GM19239 (cell line): ENCODE results near the gene LURAP1L.
"Not testable (repeated sequence)": the region's sequence is repeated elsewhere in the genome, so short reads cannot be mapped to it uniquely, and the experiment has no call there.

Source experiments
- DNase-seq: peaks from one replicate; pipeline ENCODE4 v3.0.0; 2011; ENCODE audit warnings: low spot score; ENCODE audit not compliant: insufficient read length
- FAIRE-seq: peaks from 2 replicates; lab custom pipeline; 2011; peaks lifted over from hg19 to GRCh38; lab: Jason Lieb, UNC

The LURAP1L gene

GRCh38 chr9:12851341-12852090, 76.7 kb downstream of the LURAP1L start:
- DNase-seq (no peak), FAIRE-seq (no peak)

DNA sequence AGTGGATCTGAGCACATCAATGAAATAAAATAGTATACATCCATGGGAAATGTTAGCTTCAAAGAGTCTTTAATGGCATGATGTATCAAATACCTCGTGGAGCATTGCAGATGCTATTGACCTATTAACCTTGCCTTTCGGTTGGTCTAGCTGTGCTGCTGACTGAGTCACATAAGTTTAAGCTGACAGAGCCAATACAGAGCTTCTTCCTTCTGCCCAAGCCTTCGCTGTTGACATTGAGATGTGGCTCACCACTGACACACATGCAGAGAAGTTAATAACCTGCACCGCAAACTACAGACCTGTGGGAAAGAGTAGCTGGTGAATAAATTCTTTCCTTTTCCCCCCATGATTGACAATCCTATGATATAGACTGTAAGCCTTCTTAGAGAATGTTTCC, 78.2 kb downstream of the LURAP1L start:
- DNase-seq, result no peak
- FAIRE-seq, result no peak

DNA sequence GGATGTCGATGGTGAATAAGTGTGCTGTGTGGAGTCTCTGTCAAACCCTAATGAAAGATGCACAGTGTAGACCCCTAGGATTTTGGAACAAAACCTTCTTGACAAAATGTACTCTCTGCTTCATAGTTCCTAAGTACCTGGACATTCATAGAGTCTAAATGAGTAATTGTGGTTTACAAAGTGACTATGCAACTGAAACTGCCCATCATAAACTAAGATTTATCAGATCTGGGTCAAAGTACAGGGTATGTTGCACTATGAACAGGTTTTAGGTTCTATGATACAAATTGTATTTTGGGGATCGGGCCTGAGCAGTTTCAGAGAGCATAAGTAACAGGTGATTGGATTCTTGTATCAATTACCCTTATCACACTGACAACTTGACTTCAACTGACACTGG, 79.4 kb downstream of the LURAP1L start:
- FAIRE-seq (no peak), DNase-seq (no peak)

- DNase-seq (no peak), FAIRE-seq (no peak)
Measured at GRCh38 chr9:12855066-12855465, 80.2 kb downstream of the LURAP1L start.

DNA sequence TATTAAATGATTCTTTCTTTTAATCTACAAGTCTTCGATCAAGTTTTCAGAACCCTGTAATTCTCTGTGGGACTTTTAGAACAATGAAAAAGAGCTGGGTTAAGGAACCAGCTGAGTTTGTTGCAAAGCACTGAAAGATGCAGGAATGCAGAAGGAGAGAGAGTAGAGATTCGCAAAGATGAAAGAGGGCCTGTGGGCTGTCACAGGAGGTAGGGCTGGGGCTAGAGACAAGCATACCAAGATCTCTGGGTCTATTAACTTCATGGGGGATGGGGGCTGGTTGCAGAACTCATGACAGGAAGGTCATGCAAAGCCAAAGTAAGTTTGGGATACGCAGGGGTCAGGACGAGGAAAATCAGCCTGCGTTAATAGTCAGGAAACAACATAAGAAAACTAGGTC, 81.8 kb downstream of the LURAP1L start:
- no peak for DNase-seq
- no peak for FAIRE-seq

DNA sequence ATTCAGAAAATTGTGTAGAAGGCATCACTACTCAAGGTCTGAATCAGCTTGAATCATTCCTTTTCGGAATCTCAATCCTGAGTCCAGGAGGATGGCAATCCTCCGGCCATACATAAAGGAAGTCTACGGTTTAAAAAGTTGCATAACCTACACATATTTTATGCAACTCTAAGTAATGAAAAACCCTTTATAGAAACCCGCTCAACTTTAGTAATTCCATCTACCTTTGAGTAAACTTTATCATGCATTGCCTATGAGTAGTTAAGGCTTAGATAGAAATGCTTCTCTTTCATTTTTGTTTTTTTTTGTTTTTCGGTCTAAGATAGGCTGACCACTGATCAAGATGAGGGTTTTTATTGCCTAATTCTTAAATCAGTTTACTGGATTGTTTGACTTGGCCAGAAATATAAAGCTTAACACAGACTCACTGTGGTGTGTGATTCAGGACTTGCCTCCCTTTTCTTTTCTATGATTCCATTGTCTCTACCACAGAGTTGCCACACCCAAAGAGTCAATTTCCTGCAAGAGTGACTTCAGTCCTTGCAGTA, 85.0 kb downstream of the LURAP1L start:
- DNase-seq (no peak), FAIRE-seq (no peak)

GRCh38 chr9:12860998-12861397, 86.2 kb downstream of the LURAP1L start:
- no peak for DNase-seq
- FAIRE-seq, result no peak

GRCh38 chr9:12862611-12863410, 88.0 kb downstream of the LURAP1L start:
- no peak for DNase-seq
- FAIRE-seq, result no peak

- no peak for DNase-seq
- no peak for FAIRE-seq
Measured at GRCh38 chr9:12863618-12864017, 88.8 kb downstream of the LURAP1L start.

- not testable (repeated sequence) for DNase-seq, FAIRE-seq
Measured at GRCh38 chr9:12865380-12865779, 90.6 kb downstream of the LURAP1L start.
